SK-N-SH (cell line): ENCODE results near the gene CHRND. TPM values are rescaled to one million over a fixed set of nuclear protein-coding genes. Genes with fewer than 3 reads are reported as not detected.

Source experiments
- CTCF ChIA-PET: fragments of 300-600, 350-600 bp; formaldehyde crosslinking; extraction: SDS; loops from one replicate; lab custom pipeline; 2021; lab: Yijun Ruan, JAX
- POLR2A ChIA-PET: fragments of 350-600 bp; sonication (Branson Sonifier 250); formaldehyde crosslinking; extraction: SDS; loops from one replicate; lab custom pipeline; 2020; ENCODE audit warnings: antibody characterized with exemption, inconsistent platforms; lab: Yijun Ruan, JAX
- DNase-seq: peaks from one replicate; pipeline ENCODE4 v3.0.0; 2012
- H2AFZ ChIP-seq: fragments of 200-600 bp; sonication (generic); 2 replicates; pipeline ENCODE4 v1.8.1; 2016; ENCODE audit warnings: antibody characterized with exemption, mild to moderate bottlenecking, low read depth
- H3F3A ChIP-seq: fragments of 200-600 bp; sonication (generic); replicated peaks from 2 replicates; pipeline ENCODE3; 2016; ENCODE audit warnings: antibody characterized with exemption, mild to moderate bottlenecking; ENCODE audit not compliant: insufficient read depth
- H3K27ac ChIP-seq, 2 experiments: fragments of 200-500 bp in 1 of 2; fragments of 200-600 bp in 1 of 2; sonication (Bioruptor generic) in 1 of 2; sonication (generic), shearing (Covaris generic) in 1 of 2; 2 replicates each; pipeline versions ENCODE4 v1.5.1 to v1.6.1; 2014 to 2016; ENCODE audit warnings: low read depth in 2 of 2, inconsistent platforms in 1 of 2, low read length in 1 of 2, mild to moderate bottlenecking in 1 of 2, mixed read lengths in 1 of 2
- H3K27me3 ChIP-seq: fragments of 200-600 bp; sonication (generic), shearing (Covaris generic); 2 replicates; pipeline ENCODE4 v1.6.1; 2016; ENCODE audit warnings: mixed run types; ENCODE audit not compliant: insufficient read depth
- H3K36me3 ChIP-seq, 2 experiments: fragments of 200-500 bp in 1 of 2; fragments of 200-600 bp in 1 of 2; sonication (Bioruptor generic) in 1 of 2; sonication (generic) in 1 of 2; replicated peaks in 1 of 2; 2 replicates each; pipeline versions ENCODE3 to v1.5.1; 2014 to 2016; ENCODE audit warnings: low read length in 1 of 2, mild to moderate bottlenecking in 1 of 2; ENCODE audit not compliant: insufficient read depth in 2 of 2, control insufficient read depth in 1 of 2
- H3K4me1 ChIP-seq, 2 experiments: fragments of 200-500 bp in 1 of 2; fragments of 200-600 bp in 1 of 2; sonication (Bioruptor generic) in 1 of 2; sonication (generic), shearing (Covaris generic) in 1 of 2; 2 replicates each; pipeline versions ENCODE4 v1.5.1 to v1.6.1; 2014 to 2016; ENCODE audit warnings: low read depth in 1 of 2, low read length in 1 of 2, mixed run types in 1 of 2; ENCODE audit not compliant: insufficient read depth in 2 of 2, control insufficient read depth in 1 of 2
- H3K4me2 ChIP-seq: fragments of 200-600 bp; sonication (generic), shearing (Covaris generic); 2 replicates; pipeline ENCODE4 v1.6.1; 2017; ENCODE audit warnings: mixed run types
- H3K4me3 ChIP-seq, 2 experiments: fragments of 200-500 bp in 1 of 2; fragments of 200-600 bp in 1 of 2; sonication (Bioruptor generic) in 1 of 2; sonication (generic), shearing (Covaris generic) in 1 of 2; 2 replicates each; pipeline versions ENCODE4 v1.5.1 to v1.8.1; 2014 to 2016; ENCODE audit warnings: low read depth in 2 of 2, inconsistent platforms in 1 of 2, low read length in 1 of 2, mild to moderate bottlenecking in 1 of 2, mixed read lengths in 1 of 2, moderate library complexity in 1 of 2
- H3K79me2 ChIP-seq: fragments of 200-600 bp; sonication (generic); 2 replicates; pipeline ENCODE4 v1.8.1; 2017; ENCODE audit warnings: mild to moderate bottlenecking; ENCODE audit not compliant: insufficient read depth
- H3K9ac ChIP-seq: fragments of 200-600 bp; sonication (generic); 2 replicates; pipeline ENCODE4 v1.6.1; 2017; ENCODE audit warnings: mixed run types
- H3K9me2 ChIP-seq: fragments of 200-600 bp; sonication (generic); 2 replicates; pipeline ENCODE4 v1.6.1; 2017; ENCODE audit warnings: mixed run types
- H3K9me3 ChIP-seq: fragments of 200-600 bp; sonication (generic); 2 replicates; pipeline ENCODE4 v1.6.1; 2017; ENCODE audit warnings: mixed run types, mild to moderate bottlenecking, moderate library complexity
- H4K20me1 ChIP-seq: fragments of 200-600 bp; sonication (generic); 2 replicates; pipeline ENCODE4 v1.6.1; 2017; ENCODE audit warnings: mild to moderate bottlenecking, mixed run types; ENCODE audit not compliant: insufficient read depth
- CHD2 ChIP-seq: fragments of 150-350 bp; IDR thresholded peaks from 2 replicates; pipeline ENCODE4 v1.6.1; 2018; ENCODE audit warnings: low read length; ENCODE audit not compliant: partially characterized antibody
- EP300 ChIP-seq, 2 experiments: IDR thresholded peaks; 2 replicates each; pipeline versions ENCODE4 v1.4.0 to v1.6.1; 2012; ENCODE audit warnings: borderline replicate concordance in 1 of 2, low read depth in 1 of 2, low read length in 1 of 2
- EZH2phosphoT487 ChIP-seq: fragments of 200-600 bp; sonication (generic); IDR thresholded peaks from 2 replicates; pipeline ENCODE4 v1.6.1; 2017; ENCODE audit warnings: low read depth, mixed run types, mild to moderate bottlenecking, antibody characterized with exemption, moderate library complexity, borderline replicate concordance
- FOSL2 ChIP-seq: IDR thresholded peaks from 2 replicates; pipeline ENCODE4 v1.4.0; 2012; ENCODE audit warnings: low read depth, mild to moderate bottlenecking, moderate library complexity, borderline replicate concordance
- FOXM1 ChIP-seq: IDR thresholded peaks from 2 replicates; pipeline ENCODE4 v1.4.0; 2012; ENCODE audit warnings: low read depth, mild to moderate bottlenecking
- JUND ChIP-seq: IDR thresholded peaks from 2 replicates; pipeline ENCODE4 v1.4.0; 2012
- MEF2A ChIP-seq: IDR thresholded peaks from 2 replicates; pipeline ENCODE4 v1.4.0; 2012; ENCODE audit warnings: low read depth, borderline replicate concordance
- NFIC ChIP-seq: IDR thresholded peaks from 2 replicates; pipeline ENCODE4 v1.4.0; 2012; ENCODE audit warnings: borderline replicate concordance
- POLR2AphosphoS5 ChIP-seq: IDR thresholded peaks from 2 replicates; pipeline ENCODE4 v1.6.1; 2012; ENCODE audit warnings: low read depth, low read length
- TAF1 ChIP-seq: IDR thresholded peaks from 2 replicates; pipeline ENCODE4 v1.6.1; 2012; ENCODE audit warnings: low read depth, mild to moderate bottlenecking, low read length, moderate library complexity, borderline replicate concordance
- TCF12 ChIP-seq: IDR thresholded peaks from 2 replicates; pipeline ENCODE4 v1.4.0; 2012
- ZBTB33 ChIP-seq: IDR thresholded peaks from 2 replicates; pipeline ENCODE4 v1.4.0; 2012; ENCODE audit warnings: low read depth, borderline replicate concordance
- WGBS: methylation state at CpG from one replicate; pipeline ENCODE4 v1.1.6; 2017; ENCODE audit warnings: low lambda C conversion rate; 5-methylcytosine and 5-hydroxymethylcytosine counted together
- polyA plus RNA-seq, 3 experiments: library from polyadenylated mRNA; depleted of rRNA; stranded (reverse); fragments of >200 nt; gene quantifications; 2 replicates each; pipeline ENCODE4 v1.2.3, GENCODE V29; 2012

The CHRND gene
- polyA plus RNA-seq, 1 of the 3 experiments (the other 2 are of a cell fraction): 0.12 TPM

GRCh38 chr2:232492963-232493700 is 32.8 kb upstream of the CHRND start:
- POLR2A ChIA-PET: no interaction called here

GRCh38 chr2:232493701-232494474 is 32.1 kb upstream of the CHRND start:
- DNase-seq: no peak

More at GRCh38 chr2:232492963-232493700, 32.8 kb upstream of the CHRND start:
- H3K27ac ChIP-seq: no peak overlapping the region
- H4K20me1 ChIP-seq: no peaks in the 10 kb centered on the region
- H2AFZ ChIP-seq: no peak overlapping the region
- no peak for TF ChIP-seq TAF1
- TF ChIP-seq CHD2: no peak
- no peak for TF ChIP-seq ZBTB33
- TF ChIP-seq FOSL2: no peak
- TF ChIP-seq TCF12: no peak
- DNase-seq: no peak
- CTCF ChIA-PET: interaction anchor here (1.9 to 2.9 kb wide), 2 partner anchors 28 to 31 kb away, joined by 6 to 17 read pairs; no protein-coding TSS in a partner anchor
- no peaks in the 10 kb centered on the region for H3K9me3 ChIP-seq
- no peak overlapping the region for H3K4me3 ChIP-seq
- no peaks in the 10 kb centered on the region for H3K9me2 ChIP-seq
- H3K4me2 ChIP-seq: no peak overlapping the region
- no peaks in the 10 kb centered on the region for H3K27me3 ChIP-seq
- H3F3A ChIP-seq: no peaks in the 10 kb centered on the region
- H3K79me2 ChIP-seq: no peaks in the 10 kb centered on the region
- no peak overlapping the region for H3K9ac ChIP-seq
- WGBS: 60% methylated on average over 13 of the region's 24 CpGs
- peaks cover 0 to 15% of the 10 kb centered on the region in 2 experiments; a peak in 1 of 4 replicates for H3K4me1 ChIP-seq
- no peaks in the 10 kb centered on the region for H3K36me3 ChIP-seq

More at GRCh38 chr2:232493701-232494474, 32.1 kb upstream of the CHRND start:
- Histone ChIP-seq H3K4me1 (peaks cover 0 to 15% of the 10 kb centered on the region in 2 experiments; a peak in 1 of 4 replicates), H3K79me2 (no peaks in the 10 kb centered on the region), H3K9me2 (no peaks in the 10 kb centered on the region), H3K4me2 (no peak overlapping the region), H3K27me3 (no peaks in the 10 kb centered on the region), H3K36me3 (no peaks in the 10 kb centered on the region), H2AFZ (no peak overlapping the region), H3K27ac (no peak overlapping the region), H4K20me1 (no peaks in the 10 kb centered on the region), H3F3A (no peaks in the 10 kb centered on the region), H3K4me3 (no peak overlapping the region), H3K9me3 (no peaks in the 10 kb centered on the region), H3K9ac (no peak overlapping the region)
- ChIA-PET POLR2A (no interaction called here), CTCF (interaction anchor here (1.1 to 2.9 kb wide), 3 partner anchors 28 to 54 kb away, joined by 3 to 17 read pairs (median 6); no protein-coding TSS in a partner anchor)
- 48% methylated on average over 9 of the region's 10 CpGs for WGBS
- TF ChIP-seq FOXM1 (no peak), NFIC (no peak), EZH2phosphoT487 (no peak), JUND (no peak), EP300 (IDR thresholded peaks at IDR 0.05; ENCODE audit: borderline replicate concordance in 1 of 2, low read depth in 1 of 2, low read length in 1 of 2) (no peak), ZBTB33 (no peak), MEF2A (no peak), POLR2AphosphoS5 (no peak)
